Gastrocnemius medialis (tissue), 4 donors: ENCODE measurements around the gene NGRN. TPM values are rescaled to one million over a fixed set of nuclear protein-coding genes. Genes with fewer than 3 reads are reported as not detected.
A peak's percentile ranks its signal among the peaks of the same experiment; 100 is the strongest.
"Not testable (repeated sequence)": the region's sequence is repeated elsewhere in the genome, so short reads cannot be mapped to it uniquely, and the experiment has no call there.

Experiments used
- ATAC-seq, 2 donors: fragments of 150-250 bp; one replicate each; pipeline ENCODE4 v1.9.1; 2016
- DNase-seq, 2 donors: peaks; one replicate each; pipeline ENCODE4 v3.0.0-alpha.2; 2019
- H3K27ac ChIP-seq, 4 donors: fragments of 200-600 bp; sonication (generic); 1 replicate in 1 of 4; 2 replicates in 3 of 4; pipeline ENCODE4 v1.5.1; 2016 to 2018; ENCODE audit warnings: mild to moderate bottlenecking in 2 of 4, moderate library complexity in 1 of 4
- H3K27me3 ChIP-seq, 3 donors: fragments of 200-600 bp; sonication (generic) in 2 of 3; 1 replicate in 1 of 3; 2 replicates in 2 of 3; pipeline versions ENCODE4 v1.5.1 to v1.6.0; 2016 to 2019; ENCODE audit warnings: mild to moderate bottlenecking in 1 of 3, moderate library complexity in 1 of 3
- H3K36me3 ChIP-seq, 2 donors: fragments of 200-600 bp; sonication (generic) in 1 of 2; one replicate each; pipeline ENCODE4 v1.5.1; 2017 to 2018
- H3K4me1 ChIP-seq, 2 donors: fragments of 200-600 bp; sonication (generic) in 1 of 2; one replicate each; pipeline ENCODE4 v1.5.1; 2016 to 2017; ENCODE audit warnings: mild to moderate bottlenecking in 2 of 2
- H3K4me3 ChIP-seq, 4 donors: fragments of 200-600 bp; sonication (generic) in 3 of 4; 1 replicate in 1 of 4; 2 replicates in 3 of 4; pipeline ENCODE4 v1.5.1; 2016 to 2019; ENCODE audit warnings: mild to moderate bottlenecking in 2 of 4
- H3K9me3 ChIP-seq, 3 donors: fragments of 200-600 bp; sonication (generic) in 2 of 3; 1 replicate in 1 of 3; 2 replicates in 2 of 3; pipeline ENCODE4 v1.5.1; 2016 to 2019
- POLR2A ChIP-seq, 2 donors: fragments of 450-650 bp; IDR thresholded peaks; one replicate each; pipeline ENCODE4 v1.6.1; 2017; ENCODE audit warnings: antibody characterized with exemption in 2 of 2, mild to moderate bottlenecking in 2 of 2, moderate library complexity in 2 of 2
- in situ Hi-C, 4 donors: fragments of 200-750 bp; cut with MboI; loops; one replicate each; pipeline versions ENCODE4 v1.15.0 to v1.8.0; 2017; ENCODE audit warnings: low sequenced_read_pairs in 4 of 4
- intact Hi-C: fragments of 100-400 bp; cut with DNase I; formaldehyde crosslinking; loops from one replicate; pipeline ENCODE4 v1.15.1; 2023; ENCODE audit warnings: low total_unique reads
- total RNA-seq, 4 donors: library from RNA; depleted of rRNA; stranded (reverse); fragments of >200 nt; gene quantifications; one replicate each; pipeline versions ENCODE4 v1.1.0 to v1.2.3, GENCODE V29; 2016
- TF ChIP-seq, protein P1 (sequence below), 5 experiments: fragments of 450-650 bp in 3 of 5; fragments of 200-600 bp in 2 of 5; sonication (generic) in 2 of 5; IDR thresholded peaks in 4 of 5; conservative IDR thresholded peaks in 1 of 5; 1 replicate in 4 of 5; 2 replicates in 1 of 5; pipeline ENCODE4 v1.5.1; 2016 to 2019; ENCODE audit warnings: antibody characterized with exemption in 5 of 5, mild to moderate bottlenecking in 3 of 5, moderate library complexity in 3 of 5

NGRN gene
- total RNA-seq, 4 donors from 2014 or later: 160 to 323 (median 274) TPM

- intact Hi-C loops: no loop called here
Observed at GRCh38 chr15:90287101-90287500, 21.6 kb downstream of the NGRN start.

GRCh38 chr15:90287946-90288345 is 22.5 kb downstream of the NGRN start:
- in situ Hi-C loops: no loop called here
- Histone ChIP-seq H3K27ac (no peak overlapping the region), H3K36me3 (no peaks in the 10 kb centered on the region), H3K4me3 (no peak overlapping the region), H3K27me3 (no peaks in the 10 kb centered on the region), H3K9me3 (no peaks in the 10 kb centered on the region), H3K4me1 (no peaks in the 10 kb centered on the region)
- no peak for DNase-seq
- intact Hi-C loops: no loop called here
- ATAC-seq: no peak
- no peak for TF ChIP-seq POLR2A (IDR thresholded peaks at IDR 0.05)
- TF ChIP-seq, protein P1, sequence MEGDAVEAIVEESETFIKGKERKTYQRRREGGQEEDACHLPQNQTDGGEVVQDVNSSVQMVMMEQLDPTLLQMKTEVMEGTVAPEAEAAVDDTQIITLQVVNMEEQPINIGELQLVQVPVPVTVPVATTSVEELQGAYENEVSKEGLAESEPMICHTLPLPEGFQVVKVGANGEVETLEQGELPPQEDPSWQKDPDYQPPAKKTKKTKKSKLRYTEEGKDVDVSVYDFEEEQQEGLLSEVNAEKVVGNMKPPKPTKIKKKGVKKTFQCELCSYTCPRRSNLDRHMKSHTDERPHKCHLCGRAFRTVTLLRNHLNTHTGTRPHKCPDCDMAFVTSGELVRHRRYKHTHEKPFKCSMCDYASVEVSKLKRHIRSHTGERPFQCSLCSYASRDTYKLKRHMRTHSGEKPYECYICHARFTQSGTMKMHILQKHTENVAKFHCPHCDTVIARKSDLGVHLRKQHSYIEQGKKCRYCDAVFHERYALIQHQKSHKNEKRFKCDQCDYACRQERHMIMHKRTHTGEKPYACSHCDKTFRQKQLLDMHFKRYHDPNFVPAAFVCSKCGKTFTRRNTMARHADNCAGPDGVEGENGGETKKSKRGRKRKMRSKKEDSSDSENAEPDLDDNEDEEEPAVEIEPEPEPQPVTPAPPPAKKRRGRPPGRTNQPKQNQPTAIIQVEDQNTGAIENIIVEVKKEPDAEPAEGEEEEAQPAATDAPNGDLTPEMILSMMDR (IDR thresholded peaks at IDR 0.05 in 4 of 5, conservative IDR thresholded peaks at IDR 0.05 in 1 of 5): no peak

More at GRCh38 chr15:90287101-90287500, 21.6 kb downstream of the NGRN start:
- H3K36me3 ChIP-seq: no peaks in the 10 kb centered on the region
- DNase-seq (no peak), ATAC-seq (no peak)
- no peaks in the 10 kb centered on the region for H3K9me3 ChIP-seq
- no peak overlapping the region for H3K27ac ChIP-seq
- no peak overlapping the region for H3K4me3 ChIP-seq
- no peaks in the 10 kb centered on the region for H3K27me3 ChIP-seq
- no peaks in the 10 kb centered on the region for H3K4me1 ChIP-seq
- in situ Hi-C loops: no loop called here
- TF ChIP-seq POLR2A (IDR thresholded peaks at IDR 0.05): no peak
- TF ChIP-seq, protein P1 (IDR thresholded peaks at IDR 0.05 in 4 of 5, conservative IDR thresholded peaks at IDR 0.05 in 1 of 5): no peak

DNA sequence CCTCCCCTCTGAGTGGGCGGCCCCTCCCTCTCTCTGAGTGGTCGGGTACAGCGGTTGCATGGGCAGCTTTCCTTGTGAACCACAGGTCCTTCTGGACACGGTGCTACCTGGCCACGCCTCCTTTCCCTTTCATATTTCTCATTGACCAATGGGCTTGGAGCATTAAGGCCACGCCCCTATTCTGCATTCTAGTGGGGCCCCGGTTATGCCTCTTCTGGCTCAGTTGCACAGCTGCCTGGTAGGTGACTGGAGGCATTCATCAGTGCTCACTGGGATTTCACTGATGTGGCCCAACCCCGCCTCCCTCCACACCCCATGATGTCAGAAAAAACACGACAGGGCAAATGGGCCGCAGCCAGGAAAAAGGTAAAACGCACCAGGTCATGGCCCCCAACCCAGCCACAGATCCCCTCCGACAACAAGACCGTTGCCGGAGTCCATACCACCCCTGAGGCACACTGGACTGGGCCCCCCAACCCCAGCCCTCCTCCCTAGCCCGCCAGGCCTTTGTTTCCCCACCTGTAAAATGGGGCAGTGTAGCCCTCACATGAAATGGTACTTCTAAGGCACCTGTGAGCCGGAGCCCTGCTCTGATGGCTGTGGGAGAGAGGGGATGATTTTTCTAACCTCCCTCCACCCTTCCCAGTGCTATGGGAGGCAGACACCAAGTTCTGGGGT is 26.3 kb downstream of the NGRN start:
- Histone ChIP-seq H3K4me1 (no peaks in the 10 kb centered on the region), H3K27ac (no peak overlapping the region), H3K27me3 (no peaks in the 10 kb centered on the region), H3K4me3 (no peak overlapping the region), H3K9me3 (no peaks in the 10 kb centered on the region), H3K36me3 (no peaks in the 10 kb centered on the region)
- no peak for TF ChIP-seq POLR2A (IDR thresholded peaks at IDR 0.05)
- TF ChIP-seq, protein P1 (IDR thresholded peaks at IDR 0.05 in 4 of 5, conservative IDR thresholded peaks at IDR 0.05 in 1 of 5): no peak
- DNase-seq: no peak
- ATAC-seq: no peak
- in situ Hi-C loops (no loop called here), intact Hi-C loops (no loop called here)

GRCh38 chr15:90293040-90293810 is 27.8 kb downstream of the NGRN start:
- ATAC-seq: peak in 1 of 2 donors; percentile 68
- intact Hi-C loops: not testable (repeated sequence)
- TF ChIP-seq, protein P1 (IDR thresholded peaks at IDR 0.05 in 4 of 5, conservative IDR thresholded peaks at IDR 0.05 in 1 of 5): peak; percentile 61 to 87 (median 71)

More at GRCh38 chr15:90293040-90293810, 27.8 kb downstream of the NGRN start:
- H3K4me3 ChIP-seq, H3K9me3 ChIP-seq, H3K27me3 ChIP-seq, H3K4me1 ChIP-seq, H3K27ac ChIP-seq, H3K36me3 ChIP-seq, in situ Hi-C loops: not testable (repeated sequence)
- DNase-seq: peak; percentile 38 to 71
